ENCODE results near the gene FKBP8. TPM values are rescaled to one million over a fixed set of nuclear protein-coding genes. Genes with fewer than 3 reads are reported as not detected.

FKBP8 gene
- total and polyA plus RNA-seq, 5 experiments from 2014 or later: 87.0 to 236 (median 125) TPM

DNA sequence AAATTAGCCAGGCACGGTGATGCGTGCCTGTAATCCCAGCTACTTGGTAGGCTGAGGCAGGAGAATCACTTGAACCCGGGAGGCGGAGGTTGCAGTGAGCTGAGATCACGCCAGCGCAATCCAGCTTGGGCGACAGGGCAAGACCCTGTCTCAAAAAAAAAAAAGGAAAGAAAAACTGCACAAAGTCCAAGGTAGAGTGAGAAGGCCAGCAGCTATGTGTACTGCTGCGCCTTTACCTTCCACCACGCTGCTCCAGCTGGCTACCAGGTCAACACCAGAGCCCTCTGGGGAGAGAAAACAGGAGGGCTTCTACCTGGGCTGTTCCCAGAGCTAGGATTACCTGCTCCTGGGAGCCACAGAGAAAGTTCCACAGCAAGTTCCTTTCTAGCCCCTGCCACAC, 24.7 kb downstream of the FKBP8 start:
- H3K36me3 Mint-ChIP-seq: peaks cover 0 to 6% (median 0%) of the 10 kb centered on the region in 3 donors
- ATAC-seq: no peak
- no peaks in the 10 kb centered on the region for H3K27me3 Mint-ChIP-seq
- POLR2A ChIA-PET: interaction anchor here (1.8 to 5.9 kb wide), 4 partner anchors 10 to 70 kb away, joined by 7 to 71 read pairs (median 42); partner anchors contain the start of genes KXD1 and REX1BD
- DNase-seq: no peak
- peak overlapping the region in 3 of 10 donors; percentile 7 to 48 (median 41) for H3K4me3 Mint-ChIP-seq
- no peaks in the 10 kb centered on the region for H3K9me3 Mint-ChIP-seq
- peaks cover 12 to 62% (median 51%) of the 10 kb centered on the region in 4 donors for H3K4me1 Mint-ChIP-seq
- H3K27ac Mint-ChIP-seq: peak overlapping the region in 1 of 10 donors; percentile 18

DNA sequence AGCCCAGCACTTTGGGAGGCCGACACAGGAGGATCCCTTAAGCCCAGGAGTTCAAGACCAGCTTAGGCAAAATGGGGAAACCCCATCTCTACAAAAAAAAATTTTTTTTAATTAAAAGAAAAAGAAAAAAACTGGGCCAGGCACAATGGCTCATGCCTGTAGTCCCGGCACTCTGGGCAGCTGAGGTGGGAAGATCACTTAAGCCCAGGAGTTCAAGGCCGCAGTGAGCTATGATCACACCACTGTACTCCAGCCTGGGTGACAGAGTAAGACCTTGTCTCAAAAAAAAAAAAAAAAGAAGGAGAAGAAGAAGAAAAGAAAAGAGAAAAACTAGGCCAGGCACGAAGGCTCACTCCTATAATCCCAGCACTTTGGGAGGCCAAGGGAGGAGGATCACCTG, 25.8 kb downstream of the FKBP8 start:
- Mint-ChIP-seq H3K36me3 (peaks cover 0 to 9% (median 0%) of the 10 kb centered on the region in 3 donors), H3K4me3 (no peak overlapping the region), H3K9me3 (no peaks in the 10 kb centered on the region), H3K4me1 (peaks cover 16 to 70% (median 60%) of the 10 kb centered on the region in 4 donors), H3K27ac (no peak overlapping the region), H3K27me3 (no peaks in the 10 kb centered on the region)
- DNase-seq: no peak
- POLR2A ChIA-PET: interaction anchor here (1.1 to 5.9 kb wide), 3 partner anchors 9 to 72 kb away, joined by 4 to 71 read pairs (median 7); partner anchors contain the start of gene REX1BD
- ATAC-seq: no peak

DNA sequence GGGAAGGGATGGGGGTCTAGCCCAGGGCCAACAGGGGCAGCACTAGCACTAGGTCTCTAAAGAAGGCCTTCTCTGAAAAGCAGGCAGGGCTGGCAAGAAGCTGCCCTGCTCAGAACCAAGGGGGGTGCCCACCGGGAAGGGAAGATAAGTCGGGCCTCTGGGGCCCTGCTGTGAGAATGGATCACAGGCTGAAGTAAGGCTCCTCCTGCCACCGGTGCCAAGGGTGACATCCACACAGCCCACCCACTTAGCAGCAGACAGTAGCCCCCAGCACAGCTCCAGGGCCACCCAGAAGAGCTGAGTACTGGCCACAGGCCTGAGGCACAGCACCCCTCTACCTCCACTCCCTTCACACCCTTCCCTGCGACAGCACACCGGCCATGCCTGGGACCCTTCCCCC, 27.4 kb downstream of the FKBP8 start:
- DNase-seq (no peak), ATAC-seq (no peak)
- no peak overlapping the region for H3K4me3 Mint-ChIP-seq
- H3K27me3 Mint-ChIP-seq: no peaks in the 10 kb centered on the region
- H3K9me3 Mint-ChIP-seq: no peaks in the 10 kb centered on the region
- H3K4me1 Mint-ChIP-seq: peaks cover 16 to 72% (median 57%) of the 10 kb centered on the region in 4 donors
- peaks cover 0 to 9% (median 0%) of the 10 kb centered on the region in 3 donors for H3K36me3 Mint-ChIP-seq
- peak overlapping the region in 2 of 10 donors; percentile 41 to 72 for H3K27ac Mint-ChIP-seq
- POLR2A ChIA-PET: interaction anchor here (0.6 to 1.1 kb wide), 2 partner anchors 11 to 80 kb away, joined by 3 read pairs; no protein-coding TSS in a partner anchor

DNA sequence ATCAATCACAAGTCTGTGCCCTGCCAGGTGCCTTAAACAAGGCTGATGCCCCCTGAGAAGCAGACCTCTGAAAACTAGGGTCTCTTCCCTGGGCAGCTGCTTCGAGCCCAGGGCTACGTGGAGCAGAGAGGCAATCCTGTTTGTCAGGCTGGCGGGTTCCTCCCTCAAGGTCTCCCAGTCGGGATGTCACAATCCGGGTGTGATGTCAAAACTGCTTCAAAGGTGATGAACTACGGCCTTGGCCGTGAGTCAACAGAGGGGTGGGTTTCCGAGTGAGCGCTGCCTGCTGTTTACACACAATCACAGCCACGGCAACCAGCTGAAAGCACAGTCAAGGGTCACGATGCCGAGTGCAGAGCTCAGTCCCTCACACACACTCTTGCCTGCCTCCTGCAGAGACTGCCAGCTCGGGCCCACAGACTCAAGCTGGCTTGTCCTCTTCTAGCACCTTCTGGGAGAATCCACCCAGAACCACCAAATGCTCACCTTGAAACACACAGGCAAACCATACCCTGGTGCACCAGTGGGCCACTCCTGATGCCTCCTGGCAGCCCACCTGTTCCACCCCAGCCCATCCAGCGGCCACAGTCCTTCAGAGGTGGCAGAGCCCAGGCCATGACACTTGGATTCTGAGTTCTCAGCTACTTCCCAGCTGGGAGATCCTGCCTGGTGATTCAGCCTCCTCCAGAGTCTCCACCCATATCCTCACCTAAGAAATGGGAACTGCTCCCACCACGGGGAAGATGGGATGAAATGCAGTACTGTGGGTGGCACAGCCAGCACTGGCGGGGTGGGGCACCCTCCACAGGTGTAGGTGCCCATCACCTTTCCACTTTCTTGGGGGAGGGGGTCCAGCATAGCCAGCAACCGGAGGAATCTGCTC, 28.3 kb downstream of the FKBP8 start:
- Mint-ChIP-seq H3K27me3 (no peaks in the 10 kb centered on the region), H3K27ac (peak overlapping the region in 8 of 10 donors; percentile 34 to 74 (median 41)), H3K4me1 (peaks cover 14 to 72% (median 56%) of the 10 kb centered on the region in 4 donors), H3K36me3 (peaks cover 0 to 9% (median 0%) of the 10 kb centered on the region in 3 donors), H3K9me3 (no peaks in the 10 kb centered on the region), H3K4me3 (peak overlapping the region in 3 of 10 donors; percentile 15 to 20 (median 19))
- ATAC-seq (no peak), DNase-seq (no peak)
- POLR2A ChIA-PET: no interaction called here

DNA sequence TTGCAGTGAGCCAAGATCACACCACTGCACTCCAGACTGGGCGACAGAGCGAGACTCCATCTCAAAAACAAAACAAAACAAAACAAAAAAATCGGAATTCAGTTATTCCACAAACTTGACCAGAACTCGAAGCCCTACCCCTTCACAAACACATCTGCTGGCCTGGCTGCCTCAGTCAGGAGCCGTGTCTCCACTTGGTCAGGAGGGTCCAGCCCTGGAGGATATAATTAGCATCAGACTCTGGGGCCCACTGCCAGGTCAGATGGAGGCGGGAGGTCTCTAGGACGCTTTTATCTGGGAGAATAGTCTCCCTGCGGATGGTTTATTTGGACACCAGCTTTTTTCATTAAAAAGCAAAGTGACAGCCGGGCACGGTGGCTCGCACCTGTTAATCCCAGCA, 29.5 kb downstream of the FKBP8 start:
- Mint-ChIP-seq H3K4me1 (peaks cover 15 to 74% (median 61%) of the 10 kb centered on the region in 4 donors), H3K27ac (peak overlapping the region in 5 of 10 donors; percentile 21 to 55 (median 47)), H3K36me3 (peaks cover 0 to 9% (median 0%) of the 10 kb centered on the region in 3 donors), H3K9me3 (no peaks in the 10 kb centered on the region), H3K27me3 (no peaks in the 10 kb centered on the region), H3K4me3 (peak overlapping the region in 1 of 10 donors; percentile 52)
- ATAC-seq: no peak
- DNase-seq: no peak
- POLR2A ChIA-PET: interaction anchor here (0.7 kb wide), 1 partner anchor 408 kb away, joined by 6 read pairs; no protein-coding TSS in a partner anchor

DNA sequence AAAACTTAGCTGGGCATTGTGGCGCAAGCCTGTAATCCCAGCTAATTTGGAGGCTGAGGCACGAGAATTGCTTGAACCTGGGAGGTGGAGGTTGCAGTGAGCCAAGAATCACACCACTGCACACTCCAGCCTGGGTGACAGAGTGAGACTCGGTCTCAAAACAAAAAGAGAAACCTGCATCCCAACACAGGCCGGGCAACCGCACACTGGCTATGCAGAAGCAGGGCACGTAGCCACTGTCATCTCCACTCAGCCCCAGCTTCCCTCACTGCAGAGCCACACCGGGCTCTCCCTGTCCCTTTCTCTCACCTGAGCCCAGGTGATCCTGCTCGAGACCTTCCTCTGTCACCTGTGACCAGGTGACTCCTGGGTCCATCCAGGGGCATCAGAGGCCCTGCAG, 33.2 kb downstream of the FKBP8 start:
- Mint-ChIP-seq H3K9me3 (no peaks in the 10 kb centered on the region), H3K36me3 (peaks cover 0 to 9% (median 0%) of the 10 kb centered on the region in 3 donors), H3K4me3 (no peak overlapping the region), H3K27me3 (no peaks in the 10 kb centered on the region), H3K4me1 (peaks cover 27 to 85% (median 75%) of the 10 kb centered on the region in 4 donors), H3K27ac (peak overlapping the region in 1 of 10 donors; percentile 89)
- ATAC-seq (no peak), DNase-seq (no peak)
- POLR2A ChIA-PET: interaction anchor here (0.6 to 9.3 kb wide), 2 partner anchors 10 to 16 kb away, joined by 3 to 71 read pairs; partner anchors contain the start of gene ELL

DNA sequence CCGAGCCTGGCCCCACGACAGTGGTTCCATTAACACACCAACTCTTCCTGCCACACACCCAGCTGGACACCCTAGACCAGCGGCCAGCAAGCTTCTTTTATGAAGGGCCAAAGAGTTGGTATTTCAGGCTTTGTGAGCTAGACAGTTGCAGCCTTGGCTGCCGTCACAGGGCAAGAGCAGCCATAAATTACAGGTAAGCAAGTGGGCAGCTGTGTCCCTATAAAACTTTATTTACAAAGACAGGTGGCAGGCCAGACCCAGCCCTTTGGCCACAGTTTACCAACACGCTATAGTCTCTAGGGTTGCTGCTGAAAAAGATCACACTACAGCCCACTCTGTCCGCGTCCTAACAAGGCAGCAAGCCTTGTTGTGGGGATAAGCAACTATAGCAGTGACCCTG, 34.8 kb downstream of the FKBP8 start:
- H3K27ac Mint-ChIP-seq: peak overlapping the region in 7 of 10 donors; percentile 39 to 95 (median 55)
- H3K4me1 Mint-ChIP-seq: peaks cover 35 to 86% (median 81%) of the 10 kb centered on the region in 4 donors
- POLR2A ChIA-PET: interaction anchor here (9.3 kb wide), 1 partner anchor 11 kb away, joined by 71 read pairs; the partner anchor contains the start of gene ELL
- H3K4me3 Mint-ChIP-seq: no peak overlapping the region
- no peaks in the 10 kb centered on the region for H3K9me3 Mint-ChIP-seq
- ATAC-seq: no peak
- DNase-seq: no peak
- H3K27me3 Mint-ChIP-seq: no peaks in the 10 kb centered on the region
- H3K36me3 Mint-ChIP-seq: peaks cover 0 to 4% (median 0%) of the 10 kb centered on the region in 3 donors

DNA sequence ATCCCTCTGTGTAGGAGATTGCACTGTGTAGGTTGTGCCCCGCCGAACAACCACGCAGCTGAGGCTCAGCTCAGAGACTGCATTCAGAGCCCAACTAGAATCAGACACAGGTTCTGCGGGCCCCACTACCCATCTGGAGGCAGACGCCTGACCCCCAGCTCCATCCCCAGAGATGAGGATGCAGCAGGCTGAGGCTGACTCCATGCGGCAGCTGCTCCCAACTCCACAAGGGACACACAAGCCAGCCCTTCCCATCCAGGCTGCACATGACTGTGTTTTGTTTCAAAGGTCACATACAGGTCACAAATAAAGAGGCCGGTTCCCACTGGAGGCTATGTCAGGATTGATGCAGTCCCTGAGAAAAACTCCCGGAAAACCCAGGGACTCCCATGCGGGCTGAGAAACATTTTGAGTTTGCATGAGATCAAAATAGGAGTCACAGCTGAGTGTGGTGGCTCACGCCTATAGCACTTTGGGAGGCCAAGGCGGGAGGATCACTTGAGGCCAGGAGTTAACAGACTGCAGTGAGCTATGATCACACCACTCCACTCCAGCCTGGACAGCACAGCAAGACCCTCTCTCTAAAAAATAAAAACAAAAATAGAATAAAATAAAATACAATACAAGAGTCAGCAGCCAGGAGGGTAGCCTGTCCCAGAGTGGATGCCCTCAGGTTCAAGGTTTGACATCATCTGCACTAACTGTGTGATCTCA, 35.5 kb downstream of the FKBP8 start:
- DNase-seq: no peak
- Mint-ChIP-seq H3K27me3 (no peaks in the 10 kb centered on the region), H3K36me3 (peaks cover 0 to 2% (median 0%) of the 10 kb centered on the region in 3 donors), H3K4me1 (peaks cover 36 to 86% (median 81%) of the 10 kb centered on the region in 4 donors), H3K27ac (peak overlapping the region; percentile 88 to 95 (median 92)), H3K4me3 (peak overlapping the region; percentile 54 to 84 (median 76)), H3K9me3 (no peaks in the 10 kb centered on the region)
- POLR2A ChIA-PET: interaction anchor here (0.6 to 9.3 kb wide), 4 partner anchors 12 to 335 kb away, joined by 3 to 71 read pairs (median 6); partner anchors contain the start of genes ELL and REX1BD
- ATAC-seq: peak; percentile 13 to 29

DNA sequence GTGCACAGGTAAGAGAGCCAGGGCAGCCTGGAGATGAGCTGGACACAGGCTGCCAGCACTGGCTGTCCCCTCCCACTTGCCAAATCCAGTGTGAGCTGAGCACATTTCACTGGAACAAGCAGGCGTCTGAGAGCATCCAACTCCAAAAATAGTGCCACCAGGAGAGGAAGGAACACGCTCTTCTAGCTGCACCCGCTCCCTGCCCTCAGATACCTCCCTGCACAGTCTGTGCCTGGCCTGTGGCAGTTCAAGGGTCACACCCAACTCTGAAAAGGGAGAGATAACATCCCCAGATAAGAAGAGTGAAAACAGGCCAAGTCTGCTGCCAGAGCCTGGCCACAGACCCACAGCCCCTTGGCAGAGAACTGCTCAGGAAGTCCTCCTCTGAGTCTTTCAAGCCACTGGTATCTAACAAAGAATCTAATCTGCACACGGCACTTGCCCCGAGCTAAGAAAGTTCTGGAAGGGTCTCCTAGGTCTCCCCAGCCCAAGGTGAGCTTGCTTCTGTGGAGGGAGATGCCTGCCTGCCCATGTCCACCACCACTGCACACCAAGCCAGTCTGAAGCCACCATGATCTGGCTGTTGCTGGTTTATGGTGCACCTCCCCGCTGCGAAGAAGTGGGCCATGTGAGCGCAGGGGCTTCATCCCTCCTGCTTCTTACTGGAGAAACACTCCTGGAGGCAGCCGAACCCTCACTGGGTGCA, 36.2 kb downstream of the FKBP8 start:
- DNase-seq: peak in 4 of 10 donors; percentile 6 to 39 (median 22)
- peak; percentile 46 to 68 for ATAC-seq
- peak overlapping the region; percentile 54 to 84 (median 76) for H3K4me3 Mint-ChIP-seq
- H3K27me3 Mint-ChIP-seq: no peaks in the 10 kb centered on the region
- peaks cover 39 to 87% (median 82%) of the 10 kb centered on the region in 4 donors for H3K4me1 Mint-ChIP-seq
- H3K9me3 Mint-ChIP-seq: no peaks in the 10 kb centered on the region
- peak overlapping the region; percentile 88 to 95 (median 92) for H3K27ac Mint-ChIP-seq
- POLR2A ChIA-PET: interaction anchor here (0.6 to 9.3 kb wide), 8 partner anchors 11 to 335 kb away, joined by 3 to 71 read pairs (median 4); partner anchors contain the start of genes ELL, KXD1, REX1BD and UPF1
- H3K36me3 Mint-ChIP-seq: peaks cover 0 to 2% (median 0%) of the 10 kb centered on the region in 3 donors

DNA sequence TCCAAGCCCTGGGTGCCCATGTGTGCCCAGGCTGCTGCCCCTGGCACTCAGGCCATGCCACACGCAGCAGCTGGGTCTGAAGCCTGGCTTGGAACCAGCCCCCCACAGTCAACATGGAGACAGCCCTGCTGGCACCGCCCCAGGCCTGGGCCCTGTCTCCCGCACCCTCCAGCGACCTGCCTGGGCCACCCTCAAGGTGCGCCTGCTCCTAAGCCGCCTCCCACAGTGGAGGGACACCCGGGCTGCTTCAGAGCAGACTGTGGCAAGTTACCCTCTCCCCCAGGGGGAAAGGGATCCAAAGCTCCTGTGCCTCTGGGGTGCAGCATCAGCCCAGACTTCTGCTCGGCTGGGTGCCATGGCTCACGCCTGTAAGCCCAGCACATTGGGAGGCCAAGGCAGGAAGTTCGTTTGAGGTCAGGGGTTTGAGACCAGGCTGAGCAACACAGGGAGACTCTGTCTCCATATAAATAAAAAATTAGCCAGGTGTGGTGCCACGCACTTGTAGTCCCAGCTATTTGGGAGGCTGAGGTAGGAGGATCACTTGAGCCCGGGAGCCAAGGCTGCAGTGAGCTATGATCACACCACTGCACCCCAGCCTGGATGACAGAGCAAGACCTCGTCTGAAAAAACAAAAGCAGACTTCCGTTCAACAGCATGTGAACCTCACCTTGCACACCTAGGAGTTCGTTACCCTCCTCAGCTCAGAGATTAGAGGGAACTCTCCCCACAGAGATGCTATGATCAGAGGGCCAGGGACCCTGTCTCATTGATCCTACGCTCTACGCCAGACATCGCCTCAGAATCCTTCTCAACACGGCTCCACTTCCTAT, 37.1 kb downstream of the FKBP8 start:
- POLR2A ChIA-PET: interaction anchor here (1.0 to 9.3 kb wide), 7 partner anchors 10 to 326 kb away, joined by 3 to 71 read pairs (median 4); partner anchors contain the start of genes ELL, KXD1, REX1BD and UPF1
- Mint-ChIP-seq H3K27ac (peak overlapping the region; percentile 88 to 95 (median 92)), H3K4me3 (peak overlapping the region; percentile 38 to 84 (median 76)), H3K27me3 (no peaks in the 10 kb centered on the region), H3K4me1 (peaks cover 44 to 94% (median 90%) of the 10 kb centered on the region in 4 donors), H3K36me3 (peaks cover 0 to 2% (median 0%) of the 10 kb centered on the region in 3 donors), H3K9me3 (no peaks in the 10 kb centered on the region)
- DNase-seq (peak in 2 of 10 donors; percentile 10 to 11), ATAC-seq (peak; percentile 50 to 65)
